Stimulated activated CD4-positive, alpha-beta T cell treated with anti-CD3 and anti-CD28 coated beads, TNF-alpha, amount 100 ng/mL, for 24 hours (primary cell): Measurements from ENCODE around the gene UBD.

ENCODE experiments used
- DNase-seq, 3 experiments: peaks; one replicate each; pipeline ENCODE4 v3.0.0-alpha.2; 2020; ENCODE audit warnings: low read depth in 3 of 3

Gene UBD

DNA sequence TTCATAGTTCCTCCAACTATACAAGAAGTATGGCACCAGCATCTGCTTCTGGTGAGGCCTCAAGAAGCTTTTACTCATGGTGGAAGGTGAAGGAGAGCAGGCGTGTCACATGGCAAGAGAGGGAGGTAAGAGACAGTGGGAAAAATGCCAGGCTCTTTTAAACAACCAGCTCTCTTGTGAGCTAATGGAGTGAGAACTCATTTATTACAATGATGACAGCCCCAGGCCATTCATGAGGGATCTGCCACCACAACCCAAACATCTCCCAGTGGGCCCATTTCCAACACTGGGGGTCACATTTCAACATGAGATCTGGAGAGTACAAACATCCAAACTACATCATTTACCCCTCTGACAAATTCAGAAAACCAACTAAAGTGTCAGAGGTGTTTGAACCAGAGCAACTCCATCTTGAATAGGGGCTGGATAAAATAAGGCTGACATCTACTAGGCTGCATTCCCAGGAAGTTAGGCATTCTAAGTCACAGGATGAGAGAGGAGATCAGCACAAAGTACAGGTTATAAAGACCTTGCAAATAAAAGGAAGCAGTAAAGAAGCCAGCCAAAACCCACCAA lies 2.2 kb upstream of the UBD start:
- no peak for DNase-seq

DNA sequence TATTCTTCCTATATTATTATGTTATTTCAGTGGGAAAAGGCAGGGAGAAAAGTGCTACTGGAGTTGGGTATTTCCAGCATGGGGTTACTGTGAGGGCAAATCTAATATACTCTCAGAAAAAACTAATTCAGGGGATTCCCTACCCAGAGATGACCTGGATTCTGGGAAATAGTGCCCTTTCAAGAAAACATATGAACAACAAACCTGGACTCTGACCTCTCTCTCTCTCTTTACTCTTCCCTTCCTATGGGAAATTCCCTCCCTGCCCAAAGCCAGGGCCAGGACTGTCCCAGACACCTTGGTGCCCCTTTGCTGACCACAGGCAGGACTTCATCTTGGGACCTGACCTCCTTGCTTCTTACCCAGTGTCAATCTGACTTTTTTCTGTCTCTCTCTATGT lies 1.6 kb upstream of the UBD start:
- DNase-seq: no peak

DNA sequence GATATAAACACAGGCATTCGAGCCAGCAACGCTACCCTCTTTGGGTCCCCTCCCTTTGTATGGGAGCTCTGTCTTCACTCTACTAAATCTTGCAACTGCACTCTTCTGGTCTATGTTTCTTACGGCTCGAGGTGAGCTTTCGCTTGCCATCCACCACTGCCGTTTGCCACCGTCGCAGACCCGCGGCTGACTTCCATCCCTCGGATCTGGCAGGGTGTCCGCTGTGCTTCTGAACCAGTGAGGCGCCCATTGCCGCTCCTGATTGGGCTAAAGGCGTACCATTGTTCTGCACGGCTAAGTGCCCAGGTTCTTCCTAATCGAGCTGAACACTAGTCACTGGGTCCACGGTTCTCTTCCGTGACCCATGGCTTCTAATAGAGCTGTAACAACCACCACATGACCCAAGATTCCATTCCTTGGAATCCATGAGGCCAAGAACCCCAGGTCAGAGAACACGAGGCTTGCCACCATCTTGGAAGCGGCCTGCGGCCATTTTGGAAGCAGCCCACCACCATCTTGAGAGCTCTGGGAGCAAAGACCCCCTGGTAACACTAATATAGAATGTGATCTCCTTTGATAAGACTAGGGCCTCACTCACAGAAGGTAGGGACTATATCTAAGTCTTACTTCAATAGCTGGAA lies 973 bp downstream of the UBD start:
- no peak for DNase-seq

DNA sequence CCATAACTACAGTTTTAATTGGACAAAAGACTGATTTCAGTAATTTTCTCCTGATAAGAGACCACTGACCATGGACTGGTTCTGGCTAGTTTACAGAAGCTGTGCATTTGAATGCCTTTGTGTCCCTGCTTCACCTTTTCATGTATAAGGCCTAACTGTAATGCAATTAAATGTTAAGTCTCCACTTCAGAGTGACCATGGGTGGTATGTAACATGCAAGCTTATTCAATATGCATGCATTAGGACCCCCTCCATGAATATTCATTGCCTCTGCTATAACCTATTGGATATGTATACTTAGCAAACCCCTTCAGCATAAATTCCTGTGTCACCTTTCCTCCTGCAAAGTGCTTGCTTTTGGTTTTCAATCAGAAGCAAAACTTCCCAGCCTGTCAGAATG lies 2.2 kb downstream of the UBD start:
- no peak for DNase-seq

DNA sequence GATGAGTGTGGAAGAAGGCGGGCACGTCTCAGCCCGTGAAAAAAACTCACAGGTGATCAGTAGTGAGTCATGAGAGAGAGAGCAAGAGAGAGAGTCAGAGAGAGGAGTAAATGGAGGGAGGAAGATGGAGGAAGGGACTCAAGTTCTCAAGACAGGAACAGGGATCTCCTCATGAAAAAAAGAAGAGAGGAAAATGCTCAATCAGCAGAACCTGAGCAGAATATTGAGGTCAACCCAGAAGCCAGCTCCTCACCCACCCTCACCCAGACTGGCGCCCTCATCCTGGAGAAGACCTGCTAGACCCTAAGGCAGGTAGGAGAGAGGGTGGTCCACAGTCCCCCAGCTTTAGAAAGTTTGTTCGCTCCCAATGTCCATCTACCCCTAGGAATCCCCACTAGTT lies 4.8 kb downstream of the UBD start:
- no peak for DNase-seq

DNA sequence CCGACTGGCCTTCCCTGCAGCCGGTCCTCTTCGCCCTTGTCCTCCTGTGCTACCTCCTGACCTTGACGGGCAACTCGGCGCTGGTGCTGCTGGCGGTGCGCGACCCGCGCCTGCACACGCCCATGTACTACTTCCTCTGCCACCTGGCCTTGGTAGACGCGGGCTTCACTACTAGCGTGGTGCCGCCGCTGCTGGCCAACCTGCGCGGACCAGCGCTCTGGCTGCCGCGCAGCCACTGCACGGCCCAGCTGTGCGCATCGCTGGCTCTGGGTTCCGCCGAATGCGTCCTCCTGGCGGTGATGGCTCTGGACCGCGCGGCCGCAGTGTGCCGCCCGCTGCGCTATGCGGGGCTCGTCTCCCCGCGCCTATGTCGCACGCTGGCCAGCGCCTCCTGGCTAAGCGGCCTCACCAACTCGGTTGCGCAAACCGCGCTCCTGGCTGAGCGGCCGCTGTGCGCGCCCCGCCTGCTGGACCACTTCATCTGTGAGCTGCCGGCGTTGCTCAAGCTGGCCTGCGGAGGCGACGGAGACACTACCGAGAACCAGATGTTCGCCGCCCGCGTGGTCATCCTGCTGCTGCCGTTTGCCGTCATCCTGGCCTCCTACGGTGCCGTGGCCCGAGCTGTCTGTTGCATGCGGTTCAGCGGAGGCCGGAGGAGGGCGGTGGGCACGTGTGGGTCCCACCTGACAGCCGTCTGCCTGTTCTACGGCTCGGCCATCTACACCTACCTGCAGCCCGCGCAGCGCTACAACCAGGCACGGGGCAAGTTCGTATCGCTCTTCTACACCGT lies 6.1 kb downstream of the UBD start:
- DNase-seq: peak in 1 of 3 experiments; percentile 32

DNA sequence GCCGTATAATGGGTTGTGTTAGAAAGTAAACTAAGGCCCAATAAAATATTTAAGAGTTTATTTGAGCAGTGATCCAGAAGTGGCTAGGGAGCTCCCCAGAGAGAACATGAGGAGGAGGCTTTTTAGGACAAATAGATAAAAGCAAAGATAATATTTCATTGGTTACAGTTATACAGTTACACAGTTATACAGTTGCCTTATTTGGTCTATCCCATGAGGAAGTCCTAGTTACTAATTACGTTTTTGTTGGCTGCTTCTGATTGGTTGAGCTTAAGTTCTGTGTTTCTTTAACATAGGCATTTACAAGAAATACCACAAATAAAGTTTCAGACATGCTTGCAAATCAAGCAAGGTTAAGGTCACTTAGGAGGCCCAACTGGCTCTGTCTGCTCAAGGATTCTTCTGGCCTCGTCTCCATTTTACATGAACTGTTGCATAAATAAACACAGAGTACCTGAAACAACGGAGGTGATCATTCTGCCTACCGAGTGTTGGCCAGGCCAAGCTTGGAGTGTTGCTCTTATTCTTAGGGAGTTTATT lies 7.0 kb downstream of the UBD start:
- no peak for DNase-seq

DNA sequence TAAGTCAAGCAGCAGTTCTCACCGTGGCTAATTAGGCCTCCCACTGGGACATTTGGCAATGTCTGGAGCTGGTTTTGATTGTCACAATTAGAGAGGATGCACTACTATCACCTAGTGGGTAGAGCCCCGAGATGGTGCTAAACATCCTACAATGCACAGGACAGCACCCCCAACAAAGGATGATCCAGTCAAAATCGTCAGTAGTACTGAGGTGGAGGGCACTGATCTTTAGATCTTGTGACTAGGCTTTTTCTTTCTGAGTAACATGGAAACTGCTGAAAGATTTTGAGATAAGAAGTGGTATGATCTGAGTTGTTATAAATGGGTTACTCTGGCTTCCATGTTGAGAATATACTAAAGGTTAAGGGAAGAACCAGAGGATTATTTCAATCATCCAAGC lies 12.0 kb downstream of the UBD start:
- DNase-seq: no peak

DNA sequence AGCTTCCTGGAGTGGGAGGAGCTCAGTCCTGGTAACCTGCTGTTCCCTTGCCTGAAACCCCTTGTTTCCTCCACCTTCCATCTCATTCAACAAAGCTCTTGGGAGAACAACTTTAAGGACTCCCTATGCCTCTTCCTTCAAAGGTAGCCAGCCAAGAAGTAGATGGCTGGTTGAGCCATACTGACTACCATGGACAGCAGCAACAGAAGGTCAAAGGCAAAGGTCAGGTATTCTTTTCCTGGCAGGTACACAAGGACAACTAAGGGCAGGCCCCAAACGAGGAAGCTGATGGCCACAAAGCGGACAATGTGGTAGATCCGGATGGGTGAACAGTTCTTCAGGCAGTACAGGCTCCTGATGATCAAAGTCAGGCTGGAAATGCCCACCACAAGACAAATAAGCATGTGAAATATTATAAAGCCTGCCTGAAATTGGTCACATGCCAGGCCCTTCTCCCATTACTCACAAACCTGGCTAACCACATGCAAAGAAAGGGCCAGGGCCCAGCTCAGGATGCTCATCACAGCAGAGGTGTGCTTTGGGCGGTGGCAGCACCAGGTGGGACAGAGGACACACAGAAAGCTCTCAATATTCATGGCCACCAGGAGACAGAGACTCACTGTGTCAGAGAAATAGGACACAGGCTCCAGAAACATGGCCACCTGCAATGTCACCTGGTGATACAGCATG lies 21.7 kb downstream of the UBD start:
- no peak for DNase-seq

DNA sequence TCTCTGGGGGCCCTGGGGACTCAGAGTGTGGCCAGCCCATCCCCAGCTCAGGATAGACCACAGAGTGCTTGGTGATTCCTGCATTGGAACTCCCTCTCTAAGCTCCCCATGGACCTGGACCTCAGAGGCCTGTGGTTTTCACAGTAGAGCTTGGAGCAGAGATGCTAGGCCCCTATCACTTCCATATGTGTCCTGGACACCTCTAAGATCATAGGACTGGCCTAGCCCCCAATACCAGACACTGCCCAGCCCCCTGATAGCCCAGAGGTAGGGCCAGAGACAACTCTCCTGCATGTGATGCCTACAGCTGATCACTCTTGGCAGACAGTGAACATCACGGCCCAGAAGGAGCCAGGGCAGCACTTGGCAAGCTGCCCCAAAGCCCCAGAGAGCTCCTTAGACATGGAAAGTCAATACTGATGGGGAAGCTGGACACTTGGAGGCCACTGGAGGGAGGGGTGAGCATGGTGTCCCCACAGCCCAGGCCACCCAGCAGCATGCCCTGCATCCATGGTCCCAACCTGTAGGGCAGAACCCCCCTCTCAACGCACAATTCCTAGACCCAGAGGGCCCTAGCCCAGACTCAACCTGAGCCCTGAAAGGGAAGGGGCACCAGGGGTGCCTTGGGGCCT lies 27.1 kb downstream of the UBD start:
- no peak for DNase-seq

DNA sequence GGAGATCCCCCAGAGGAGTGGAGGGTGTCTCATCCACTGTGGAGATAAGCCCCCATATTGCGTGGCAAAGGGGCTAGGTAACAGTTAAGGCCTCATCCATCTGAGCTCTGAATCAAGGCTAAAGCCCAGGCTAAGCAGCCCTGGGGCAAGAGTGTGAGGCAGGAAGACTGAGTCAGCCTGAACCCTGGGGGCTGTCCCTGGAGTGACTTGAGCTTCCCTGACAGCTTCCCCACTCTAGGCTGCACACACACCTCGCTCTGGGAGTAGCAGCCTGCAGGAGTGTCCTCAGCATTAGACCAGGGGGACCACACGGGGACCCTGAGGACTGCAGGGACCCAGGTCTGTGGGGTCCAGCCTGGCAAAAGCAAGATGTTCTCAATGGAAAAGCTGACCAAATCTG lies 27.9 kb downstream of the UBD start:
- DNase-seq: peak in 1 of 3 experiments; percentile 41

DNA sequence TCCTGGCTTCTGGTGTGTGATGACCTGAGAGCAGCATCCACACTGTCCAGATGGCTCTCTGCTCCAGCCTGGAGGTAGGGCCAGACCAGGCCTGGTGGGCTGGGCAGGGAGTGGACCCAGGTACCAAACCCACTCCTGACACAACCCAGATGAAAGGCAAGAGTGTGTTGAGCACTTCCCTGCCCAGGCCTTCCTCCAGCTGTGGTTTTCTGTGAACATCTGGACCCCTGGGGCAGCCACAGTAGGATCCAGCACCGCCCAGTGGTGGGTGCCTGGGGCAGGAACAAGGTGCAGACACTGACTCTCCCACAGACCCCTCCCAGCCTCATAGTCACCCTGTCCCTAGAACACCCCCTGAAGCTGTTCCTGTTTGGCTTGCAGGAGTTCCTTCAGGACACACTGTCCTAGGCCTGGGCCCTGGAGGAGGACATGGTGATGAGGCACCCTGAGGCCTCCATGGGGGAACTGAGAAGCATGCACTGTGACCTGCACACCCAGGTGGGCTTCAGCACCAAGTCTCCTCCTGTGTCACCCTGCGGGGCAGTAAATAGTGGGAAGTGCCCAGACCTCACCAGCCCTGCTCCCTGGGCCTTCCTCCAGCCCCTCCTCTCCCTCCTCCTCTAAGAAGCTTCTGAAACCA lies 28.7 kb downstream of the UBD start:
- no peak for DNase-seq

DNA sequence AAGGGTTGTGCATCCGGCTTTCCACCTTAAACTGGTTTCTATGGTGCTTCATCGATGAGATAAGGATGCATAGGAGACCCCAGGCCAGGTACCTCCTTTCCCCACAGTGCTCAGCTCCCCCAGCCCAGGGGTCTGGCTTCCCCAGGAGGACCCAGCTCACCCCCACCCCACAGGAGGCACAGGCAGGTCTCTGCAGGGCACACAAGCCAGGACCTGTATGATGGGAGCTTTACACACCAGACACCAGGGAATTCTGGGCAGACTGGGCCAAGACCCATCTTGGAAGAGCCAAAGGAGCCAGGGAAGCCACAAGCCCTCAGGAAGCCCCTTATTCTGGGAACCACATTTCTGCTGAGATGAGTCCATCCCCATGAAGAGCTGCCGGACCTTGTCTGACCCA lies 29.6 kb downstream of the UBD start:
- no peak for DNase-seq

DNA sequence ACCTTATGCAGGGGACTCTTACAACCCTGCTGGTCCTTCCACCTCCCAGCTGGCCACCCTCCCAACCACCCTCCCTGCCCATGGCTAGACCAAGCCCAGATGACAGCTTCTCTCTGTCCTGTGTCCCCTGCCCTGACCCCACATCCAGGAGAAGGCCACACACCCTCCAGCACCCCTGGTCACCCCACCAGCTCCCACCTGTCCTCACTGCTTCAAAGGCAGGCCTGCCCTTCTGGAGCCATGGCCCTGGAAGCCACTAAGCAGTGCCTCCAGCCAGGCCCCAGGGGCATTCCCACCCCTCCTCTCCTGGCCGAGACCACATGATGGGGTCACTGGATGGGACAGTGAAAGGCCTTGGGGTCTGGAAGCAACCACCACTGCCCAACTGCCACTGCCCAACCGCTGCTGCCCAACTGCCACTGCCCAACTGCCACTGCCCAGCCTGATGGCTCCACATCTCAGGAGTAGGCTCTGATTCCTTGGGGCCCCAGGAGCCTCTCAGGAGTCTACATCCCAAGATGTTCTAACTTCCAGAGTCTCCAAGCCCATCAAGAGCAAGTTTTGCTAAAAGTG lies 30.5 kb downstream of the UBD start:
- no peak for DNase-seq

DNA sequence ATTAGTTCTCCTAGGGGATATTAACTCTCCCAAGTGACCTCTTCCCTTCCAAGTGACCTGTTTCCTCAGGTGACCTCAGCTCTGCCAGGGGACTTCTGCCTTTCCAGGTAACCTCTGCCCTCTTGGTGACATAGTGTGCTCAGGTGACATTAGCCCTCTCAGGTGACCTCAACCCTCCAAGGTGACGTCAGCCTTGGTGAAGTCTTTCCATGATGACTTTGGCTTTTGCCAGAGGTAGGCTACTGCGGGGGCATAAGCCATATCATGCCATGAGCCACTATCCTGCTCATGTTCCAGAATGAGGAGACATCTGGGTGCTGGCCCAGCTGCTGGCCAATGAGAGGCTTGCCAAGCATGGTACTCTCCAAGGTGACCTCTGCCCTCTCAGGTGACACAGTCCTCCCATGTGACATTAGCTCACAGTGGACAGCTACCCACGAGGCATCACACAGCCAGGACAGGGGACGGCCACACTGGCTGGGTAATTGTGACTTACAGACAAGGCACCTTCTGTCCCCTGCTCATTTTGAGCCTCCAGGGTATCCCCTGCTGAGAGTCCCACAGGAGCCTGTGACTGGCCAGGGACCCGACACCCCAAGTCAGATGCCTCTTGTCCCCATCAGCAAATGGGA lies 31.1 kb downstream of the UBD start:
- no peak for DNase-seq

DNA sequence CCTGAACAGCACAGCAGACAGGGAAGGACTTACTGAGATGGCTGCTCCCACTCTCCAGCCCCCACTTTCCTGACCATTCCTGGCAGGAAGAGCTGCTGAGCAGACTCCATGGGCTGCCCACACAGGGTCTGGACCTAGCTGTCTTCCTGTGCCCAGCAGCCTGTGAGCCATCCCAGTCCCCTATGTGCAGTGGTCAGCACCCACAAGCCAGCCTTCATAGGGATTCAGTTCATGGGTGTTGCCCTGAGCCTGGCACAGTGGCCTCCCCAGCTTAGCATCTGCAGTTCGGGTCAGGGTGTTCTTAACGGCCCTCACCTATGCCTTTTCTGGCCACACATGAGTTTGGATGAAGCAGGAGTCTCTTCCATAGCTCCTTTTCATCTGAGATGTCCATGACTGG lies 32.0 kb downstream of the UBD start:
- no peak for DNase-seq

DNA sequence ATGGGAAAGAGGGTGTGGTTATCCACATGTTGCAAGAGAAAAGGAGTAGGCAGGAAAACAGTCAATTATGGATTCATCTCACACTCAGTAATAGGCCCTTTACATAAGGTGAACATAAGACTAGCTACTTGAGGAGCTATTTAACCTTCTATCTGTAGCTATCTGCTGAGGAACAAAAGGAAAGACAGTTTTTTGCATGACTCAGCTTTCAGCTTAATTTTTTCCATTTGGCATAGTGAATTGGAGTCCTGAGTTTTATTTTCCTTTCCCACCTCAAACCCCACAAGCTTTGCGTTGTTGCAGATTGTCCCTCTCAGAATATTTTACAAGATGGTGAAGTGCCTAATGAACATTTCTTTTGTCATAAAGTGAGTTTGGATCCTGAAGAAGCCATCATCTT lies 32.4 kb downstream of the UBD start:
- DNase-seq: no peak

DNA sequence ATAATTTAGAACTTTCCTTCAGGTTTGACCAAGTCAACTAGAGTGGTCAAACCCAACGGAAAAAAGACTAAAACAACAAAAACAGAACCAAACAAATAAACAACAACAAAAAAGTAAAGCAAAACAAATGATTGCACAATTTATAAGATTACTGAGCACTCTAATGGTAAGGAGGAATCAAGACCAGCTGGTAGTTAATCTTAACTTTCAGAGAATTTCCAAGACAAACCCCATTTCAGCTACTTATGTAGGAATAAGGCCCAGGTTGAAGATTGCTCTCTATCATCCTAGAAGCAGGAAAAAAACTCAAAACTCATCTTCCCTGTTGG lies 34.3 kb downstream of the UBD start:
- DNase-seq: no peak

DNA sequence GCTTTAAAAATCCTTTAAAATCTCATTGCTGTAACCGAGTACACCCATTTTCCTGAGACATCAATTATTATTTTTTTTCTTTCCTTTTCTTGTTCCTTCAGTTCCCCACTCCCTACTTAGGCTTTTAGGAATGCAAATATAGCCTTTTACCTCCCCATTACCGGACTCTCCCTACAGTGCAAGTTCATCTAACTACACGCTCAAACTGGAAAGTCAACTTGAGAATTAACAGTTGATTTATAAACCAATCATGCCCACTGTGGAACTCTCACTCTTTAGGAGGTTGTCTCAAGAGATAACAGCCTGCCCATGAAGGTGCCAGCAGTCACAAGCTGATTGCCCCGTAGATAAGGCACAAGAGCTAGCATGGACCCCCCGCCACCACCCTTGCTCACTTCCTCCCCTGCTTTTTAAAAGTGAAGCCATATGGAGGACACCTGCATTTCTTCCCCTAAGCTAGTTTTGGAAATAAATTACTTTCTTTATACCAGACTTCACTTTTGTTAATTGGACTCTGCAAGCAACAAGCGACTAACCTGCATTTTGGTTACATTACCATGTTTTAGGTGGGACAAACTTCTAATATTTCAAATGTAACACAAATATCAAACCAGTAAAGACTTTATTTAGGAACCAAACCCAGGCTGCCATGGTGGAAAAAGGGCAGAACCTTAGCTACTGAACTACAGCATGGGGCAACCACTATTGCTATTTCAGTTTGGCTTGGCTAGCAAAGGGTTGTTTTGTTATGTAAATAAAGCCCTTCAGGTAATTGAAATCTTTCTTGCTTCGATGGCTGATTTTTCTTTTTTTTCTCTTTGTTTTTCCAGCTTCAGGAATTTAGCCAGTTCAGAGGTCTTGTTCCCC lies 34.9 kb downstream of the UBD start:
- no peak for DNase-seq

DNA sequence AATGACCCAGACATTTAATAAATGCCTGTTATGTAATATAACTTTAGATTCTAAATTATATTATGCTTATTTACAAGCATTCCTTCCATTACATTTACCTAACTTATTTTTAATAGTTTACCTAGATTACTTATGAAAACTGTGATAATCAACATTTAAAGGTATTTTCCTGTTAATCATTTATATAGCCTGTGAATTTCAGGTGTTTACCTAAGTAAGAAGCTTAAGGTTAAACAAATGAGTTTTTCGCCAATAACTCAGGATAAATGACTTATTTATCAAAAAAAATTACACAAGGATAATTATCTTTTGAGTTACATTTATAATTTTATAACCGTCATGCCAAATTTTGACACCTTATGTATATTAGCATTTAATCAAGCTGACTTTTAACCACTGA lies 35.5 kb downstream of the UBD start:
- DNase-seq: no peak
